Ramos (cell line): Measurements from ENCODE around the gene NPRL2.

Experiments used
- in situ Hi-C: fragments of 300-500 bp; cut with MboI; formaldehyde crosslinking; loops from one replicate; pipeline ENCODE4 v1.14.3; 2022; ENCODE audit warnings: low sequenced_read_pairs; ENCODE audit not compliant: unreplicated experiment

NPRL2 gene

GRCh38 chr3:50333744-50334328 lies 16.7 kb downstream of the NPRL2 start:
- in situ Hi-C loops, result no loop called here

- in situ Hi-C loops, result no loop called here
Measured at GRCh38 chr3:50331364-50331907, 19.1 kb downstream of the NPRL2 start.

GRCh38 chr3:50330330-50330729 lies 20.2 kb downstream of the NPRL2 start:
- in situ Hi-C loops, result no loop called here

DNA sequence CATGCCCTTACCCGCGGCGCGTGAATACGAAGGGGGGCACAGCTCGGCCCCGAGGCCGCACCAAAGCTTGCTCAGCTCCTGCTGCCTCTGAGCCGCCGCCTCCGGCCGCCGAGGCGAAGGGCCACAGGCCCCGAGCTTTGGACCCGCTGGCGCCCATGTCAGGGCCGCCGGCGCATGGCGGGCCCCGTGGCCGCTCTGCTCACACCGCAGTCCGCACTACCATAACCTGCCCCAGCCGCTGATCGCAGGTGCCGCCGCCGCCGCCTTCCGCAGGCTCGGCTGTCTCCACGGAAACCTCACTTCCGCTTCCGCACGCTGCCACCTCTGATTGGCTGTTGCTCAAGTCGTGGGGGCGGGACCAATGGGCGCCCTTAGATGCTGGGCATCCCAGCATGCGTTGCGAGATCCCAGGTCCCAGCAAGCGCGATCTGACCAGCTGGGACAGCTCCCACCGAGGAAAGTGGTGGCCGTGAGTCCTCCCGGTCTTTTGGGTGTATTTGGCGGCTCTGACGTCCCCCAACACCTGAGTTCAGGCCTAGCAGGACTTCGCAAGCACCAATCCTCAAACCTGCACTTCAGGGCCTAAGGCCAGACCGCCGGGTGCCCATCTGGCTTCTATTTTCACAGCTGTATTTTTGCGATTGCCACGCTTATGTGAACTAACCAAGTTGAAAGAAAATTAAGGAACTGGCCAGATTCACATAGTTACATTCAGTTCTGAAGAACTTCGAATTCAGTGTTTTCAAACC lies 22.5 kb downstream of the NPRL2 start, which contains the start of gene TUSC2:
TSS of gene TUSC2 (minus strand) at position 281 of the 749 bp plus-strand sequence. CDS start at position 157, 124 bp downstream.
- in situ Hi-C loops, result no loop called here

DNA sequence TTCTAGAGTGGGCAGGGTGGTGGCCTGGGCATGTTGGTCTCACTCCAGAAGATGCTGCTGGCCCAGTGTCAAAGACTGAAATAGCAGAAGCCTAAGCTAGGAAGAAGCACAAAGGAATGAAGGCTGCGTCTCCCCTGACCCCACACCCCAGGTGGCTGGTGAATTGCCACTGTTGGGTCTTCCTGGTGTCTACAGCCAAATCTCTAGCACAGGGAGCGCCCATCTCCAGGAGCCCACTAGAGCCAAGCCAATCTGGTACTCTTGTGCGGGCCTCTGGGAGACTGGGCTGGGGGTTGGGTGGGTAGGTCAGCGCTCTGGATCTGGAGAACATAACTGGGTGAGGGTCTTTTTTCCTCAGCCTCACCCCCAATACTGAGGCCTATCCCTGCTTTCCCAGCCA lies 23.4 kb downstream of the NPRL2 start:
- in situ Hi-C loops, result no loop called here

- in situ Hi-C loops, result no loop called here
Measured at GRCh38 chr3:50326182-50326541, 24.4 kb downstream of the NPRL2 start.

- in situ Hi-C loops, result no loop called here
Measured at GRCh38 chr3:50325497-50326181, 24.9 kb downstream of the NPRL2 start.

DNA sequence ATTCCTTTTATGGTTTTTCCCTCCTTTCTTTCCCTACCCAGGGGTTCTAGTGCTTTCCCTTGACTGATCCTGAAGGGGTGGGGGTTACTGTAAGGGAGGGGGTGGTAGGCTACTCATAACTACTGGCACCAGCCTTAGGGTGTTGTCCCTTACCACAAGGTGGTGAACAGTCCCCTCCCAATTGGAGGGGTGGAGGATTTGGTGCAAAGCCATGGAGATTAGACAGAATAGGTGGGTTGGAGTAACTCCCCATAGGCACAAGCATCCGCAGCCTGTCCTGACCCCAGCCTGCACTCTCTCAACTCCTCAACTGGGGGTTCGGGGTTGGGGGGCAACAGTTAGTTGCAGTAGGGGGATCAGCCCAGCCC lies 25.5 kb downstream of the NPRL2 start:
- in situ Hi-C loops, result no loop called here

DNA sequence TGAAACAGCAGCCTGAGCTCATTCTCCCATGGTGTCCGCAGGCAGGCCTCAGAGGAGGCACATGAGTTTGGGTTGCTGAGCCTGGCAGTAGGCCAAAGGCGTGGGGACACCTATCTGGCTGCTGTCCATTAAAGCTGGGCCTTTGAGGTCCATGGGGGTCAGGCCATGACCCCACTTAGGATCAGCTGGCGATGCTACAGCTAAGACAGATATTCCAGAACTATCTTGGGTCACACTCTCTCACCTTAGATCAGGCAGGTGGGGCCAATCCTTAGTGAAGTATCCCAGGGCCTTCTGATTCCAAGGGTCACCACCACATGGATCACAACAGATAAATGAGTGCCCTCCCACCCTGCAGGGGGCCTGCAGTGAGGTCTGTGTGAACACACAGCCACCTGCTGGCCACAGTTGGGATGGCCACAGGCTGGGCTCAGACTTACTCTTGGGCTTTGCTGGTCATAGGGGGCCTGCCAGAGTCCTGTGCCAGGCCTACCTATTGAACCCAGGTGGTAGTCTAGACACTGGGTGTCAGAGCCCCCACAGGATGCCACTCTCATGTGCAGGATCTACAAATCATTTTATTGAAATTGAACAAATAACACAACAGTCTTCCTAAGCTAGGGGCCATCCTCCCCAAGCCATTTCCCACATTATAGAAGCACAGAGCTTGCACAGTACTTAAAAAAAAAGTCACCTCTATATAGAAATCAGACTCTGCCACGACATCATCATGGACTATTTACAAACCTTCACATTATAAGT lies 26.0 kb downstream of the NPRL2 start:
- in situ Hi-C loops, result no loop called here

DNA sequence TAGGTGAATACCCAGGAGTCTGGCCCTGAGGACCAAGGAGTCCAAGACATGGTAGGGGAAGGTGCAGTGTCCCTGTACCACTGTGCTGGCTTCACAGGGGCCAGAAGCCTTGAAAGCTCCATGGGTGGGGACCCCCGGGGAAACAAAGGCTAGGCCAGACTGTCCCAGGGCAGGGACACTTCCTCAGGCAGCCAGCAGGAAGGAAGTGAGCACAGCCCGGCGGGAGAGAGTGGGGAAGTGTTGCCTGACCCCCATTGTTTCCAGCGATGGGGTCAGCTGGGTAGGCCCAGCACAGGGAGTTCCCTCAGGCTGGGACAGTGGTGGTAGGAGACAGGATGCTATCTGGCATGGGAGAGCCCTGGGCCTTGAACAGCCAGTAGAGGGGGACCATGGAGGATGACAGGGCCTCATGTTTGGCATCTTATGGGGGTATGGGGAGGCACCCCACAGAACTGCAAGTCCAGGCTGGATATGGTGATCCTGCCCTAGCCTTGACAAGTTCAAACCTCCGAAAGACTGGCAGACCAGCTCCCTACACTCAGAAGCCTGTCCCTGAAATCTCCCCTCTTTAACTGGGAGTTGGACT lies 26.9 kb downstream of the NPRL2 start:
- in situ Hi-C loops, result no loop called here

DNA sequence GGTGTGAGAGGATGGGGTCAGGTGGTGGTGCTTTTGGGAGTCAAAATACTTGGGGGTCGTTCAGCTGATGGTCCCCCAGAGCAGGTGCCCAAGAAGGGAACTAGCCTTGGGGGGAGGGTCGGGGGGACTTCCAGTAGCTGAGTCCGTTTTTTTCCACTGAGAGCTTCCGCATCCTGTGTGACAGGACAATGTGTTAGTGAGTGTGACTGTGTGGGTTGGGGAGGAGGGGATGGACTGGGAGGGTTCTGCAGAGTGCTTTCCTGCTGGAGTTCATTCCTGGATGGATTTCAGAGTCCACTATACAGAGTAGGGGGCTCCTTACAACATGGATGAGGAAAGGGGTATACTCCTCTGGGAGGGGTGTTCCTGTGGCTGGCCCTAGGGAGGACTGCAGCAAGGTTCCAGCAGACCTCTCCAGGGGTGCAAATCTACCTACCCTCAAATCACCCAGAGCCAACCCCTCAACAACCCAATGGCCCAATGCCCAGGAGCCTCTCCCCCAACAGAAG lies 27.4 kb downstream of the NPRL2 start:
- in situ Hi-C loops, result no loop called here

GRCh38 chr3:50322386-50323091 lies 28.0 kb downstream of the NPRL2 start, which contains the start of gene HYAL2:
Gene HYAL2 (minus strand): TSS chr3:50322745. CDS start chr3:50320489, 2,256 bp downstream.
- in situ Hi-C loops, result no loop called here

DNA sequence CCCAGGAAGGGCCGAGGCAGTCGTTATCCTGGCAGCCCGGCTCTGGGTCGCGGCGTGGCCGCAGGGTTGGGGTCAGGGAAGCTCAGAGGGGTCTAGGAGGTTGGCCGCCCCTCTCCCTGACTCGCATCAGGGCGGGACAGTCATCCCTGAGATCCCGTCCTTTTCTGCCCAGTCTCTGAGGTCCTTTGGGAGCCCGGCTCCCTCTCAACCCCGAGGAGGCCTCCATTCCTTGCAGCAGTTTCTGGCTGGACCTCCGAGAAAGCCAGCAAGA lies 28.5 kb downstream of the NPRL2 start:
- in situ Hi-C loops, result no loop called here

- in situ Hi-C loops, result no loop called here
Measured at GRCh38 chr3:50321336-50322114, 29.1 kb downstream of the NPRL2 start.

DNA sequence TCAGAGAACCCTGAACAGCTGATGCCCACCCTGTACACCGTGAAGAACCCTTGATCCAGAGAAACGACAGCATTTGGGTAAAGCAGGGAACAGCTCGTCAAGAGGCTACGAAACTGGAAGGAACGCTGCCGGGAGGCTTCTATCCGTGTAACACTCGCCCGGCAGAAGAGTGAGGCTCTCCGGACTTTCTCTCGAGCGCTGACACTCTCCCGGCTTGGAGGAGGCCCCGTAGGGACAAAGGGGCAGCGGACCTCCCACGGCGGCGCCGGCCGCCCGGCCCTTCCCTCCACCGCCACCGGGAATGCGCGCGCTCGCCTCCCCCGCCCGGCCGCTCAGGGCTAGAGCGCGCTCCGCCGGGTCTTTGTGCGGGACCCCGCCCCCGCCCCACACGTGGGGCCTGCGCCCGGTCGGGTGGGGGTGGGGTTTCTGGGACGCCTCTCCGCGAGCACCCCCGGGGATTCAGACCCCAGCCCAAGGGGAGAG lies 29.7 kb downstream of the NPRL2 start:
- in situ Hi-C loops, result no loop called here

- in situ Hi-C loops, result no loop called here
Measured at GRCh38 chr3:50319894-50320625, 30.5 kb downstream of the NPRL2 start.

- in situ Hi-C loops, result no loop called here
Measured at GRCh38 chr3:50319181-50319893, 31.2 kb downstream of the NPRL2 start.
